Glutamatergic neuron (in vitro differentiated cells): ENCODE data around the gene TRPM5. TPM values are rescaled to one million over a fixed set of nuclear protein-coding genes. Genes with fewer than 3 reads are reported as not detected.

Source experiments
- DNase-seq: peaks from one replicate; pipeline ENCODE4 v3.0.0; 2022
- H3K27ac Mint-ChIP-seq: one replicate; pipeline ENCODE4 v1.8.0; 2020; ENCODE audit warnings: mild to moderate bottlenecking, mixed read lengths, inconsistent platforms; ENCODE audit not compliant: unreplicated experiment
- H3K27me3 Mint-ChIP-seq: one replicate; pipeline ENCODE4 v1.8.0; 2020; ENCODE audit warnings: mild to moderate bottlenecking, moderate library complexity, mixed read lengths, inconsistent platforms; ENCODE audit not compliant: unreplicated experiment
- H3K36me3 Mint-ChIP-seq: one replicate; pipeline ENCODE4 v1.8.0; 2020; ENCODE audit warnings: mild to moderate bottlenecking, mixed read lengths, inconsistent platforms; ENCODE audit not compliant: unreplicated experiment
- H3K4me1 Mint-ChIP-seq: one replicate; pipeline ENCODE4 v1.8.0; 2020; ENCODE audit warnings: mild to moderate bottlenecking, low read depth, mixed read lengths, inconsistent platforms; ENCODE audit not compliant: unreplicated experiment
- H3K4me3 Mint-ChIP-seq: one replicate; pipeline ENCODE4 v1.8.0; 2020; ENCODE audit warnings: mild to moderate bottlenecking, mixed read lengths, inconsistent platforms; ENCODE audit not compliant: unreplicated experiment
- H3K9me3 Mint-ChIP-seq: one replicate; pipeline ENCODE4 v1.8.0; 2020; ENCODE audit warnings: mild to moderate bottlenecking, moderate library complexity, mixed read lengths, inconsistent platforms; ENCODE audit not compliant: unreplicated experiment
- total RNA-seq: library from RNA; stranded (reverse); fragmentation: NEBNext Ultra II Directional; extraction: Animal tissue kit (Norgen Biotek cat#: 25700); gene quantifications from one replicate; pipeline ENCODE4 v1.2.1, GENCODE V29; 2021; ENCODE audit not compliant: unreplicated experiment
- TF ChIP-seq, protein P1 (sequence below): fragments of 200-600 bp; sonication (generic); IDR thresholded peaks from one replicate; pipeline ENCODE4 v1.5.0; 2021; ENCODE audit not compliant: partially characterized antibody, unreplicated experiment

TRPM5 gene
- total RNA-seq, 1 donor from 2014 or later = not detected

DNA sequence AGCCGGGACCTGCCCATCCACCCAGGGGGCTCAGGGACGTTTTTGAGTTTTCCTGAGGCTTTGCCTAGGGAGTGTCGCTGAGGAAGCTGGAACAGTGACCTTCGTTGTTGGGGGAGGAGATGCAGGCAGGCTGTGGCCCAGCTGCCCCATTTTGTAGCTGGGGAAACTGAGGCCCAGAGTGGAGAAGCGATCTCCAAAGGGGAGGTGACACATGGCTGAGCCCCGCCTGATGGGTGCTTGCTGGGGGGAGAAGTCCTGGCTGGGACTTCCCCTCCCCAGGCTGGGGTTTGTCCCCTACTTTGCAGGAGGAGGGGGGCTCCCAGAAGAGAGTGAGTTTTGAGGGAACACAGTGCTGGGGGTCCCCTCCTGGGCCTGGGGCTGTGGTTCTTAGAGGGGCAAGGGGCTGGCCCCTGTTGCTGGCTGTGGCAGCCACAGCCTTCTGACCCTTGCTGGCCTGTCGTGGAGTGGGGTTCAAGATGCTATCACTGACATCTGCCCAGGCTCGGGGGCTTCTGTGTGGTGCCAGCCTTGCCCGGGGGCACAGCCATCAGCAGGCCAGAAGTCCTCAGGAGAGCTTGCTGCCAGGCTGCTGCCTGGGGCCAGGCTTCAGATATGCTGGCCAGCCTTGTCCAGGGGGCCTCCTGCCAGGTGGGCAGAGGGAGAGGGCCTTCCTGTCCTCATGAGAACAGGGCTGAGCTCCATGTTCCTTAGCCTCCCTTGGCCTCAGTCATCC, 21.9 kb upstream of the TRPM5 start:
- no peak overlapping the region for H3K27ac Mint-ChIP-seq
- no peak for DNase-seq
- H3K4me3 Mint-ChIP-seq = no peak overlapping the region
- H3K36me3 Mint-ChIP-seq = peaks cover 4% of the 10 kb centered on the region
- H3K9me3 Mint-ChIP-seq = peaks cover 2% of the 10 kb centered on the region
- no peaks in the 10 kb centered on the region for H3K4me1 Mint-ChIP-seq
- TF ChIP-seq, protein P1, sequence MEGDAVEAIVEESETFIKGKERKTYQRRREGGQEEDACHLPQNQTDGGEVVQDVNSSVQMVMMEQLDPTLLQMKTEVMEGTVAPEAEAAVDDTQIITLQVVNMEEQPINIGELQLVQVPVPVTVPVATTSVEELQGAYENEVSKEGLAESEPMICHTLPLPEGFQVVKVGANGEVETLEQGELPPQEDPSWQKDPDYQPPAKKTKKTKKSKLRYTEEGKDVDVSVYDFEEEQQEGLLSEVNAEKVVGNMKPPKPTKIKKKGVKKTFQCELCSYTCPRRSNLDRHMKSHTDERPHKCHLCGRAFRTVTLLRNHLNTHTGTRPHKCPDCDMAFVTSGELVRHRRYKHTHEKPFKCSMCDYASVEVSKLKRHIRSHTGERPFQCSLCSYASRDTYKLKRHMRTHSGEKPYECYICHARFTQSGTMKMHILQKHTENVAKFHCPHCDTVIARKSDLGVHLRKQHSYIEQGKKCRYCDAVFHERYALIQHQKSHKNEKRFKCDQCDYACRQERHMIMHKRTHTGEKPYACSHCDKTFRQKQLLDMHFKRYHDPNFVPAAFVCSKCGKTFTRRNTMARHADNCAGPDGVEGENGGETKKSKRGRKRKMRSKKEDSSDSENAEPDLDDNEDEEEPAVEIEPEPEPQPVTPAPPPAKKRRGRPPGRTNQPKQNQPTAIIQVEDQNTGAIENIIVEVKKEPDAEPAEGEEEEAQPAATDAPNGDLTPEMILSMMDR = no peak
- H3K27me3 Mint-ChIP-seq = peaks cover 9% of the 10 kb centered on the region

DNA sequence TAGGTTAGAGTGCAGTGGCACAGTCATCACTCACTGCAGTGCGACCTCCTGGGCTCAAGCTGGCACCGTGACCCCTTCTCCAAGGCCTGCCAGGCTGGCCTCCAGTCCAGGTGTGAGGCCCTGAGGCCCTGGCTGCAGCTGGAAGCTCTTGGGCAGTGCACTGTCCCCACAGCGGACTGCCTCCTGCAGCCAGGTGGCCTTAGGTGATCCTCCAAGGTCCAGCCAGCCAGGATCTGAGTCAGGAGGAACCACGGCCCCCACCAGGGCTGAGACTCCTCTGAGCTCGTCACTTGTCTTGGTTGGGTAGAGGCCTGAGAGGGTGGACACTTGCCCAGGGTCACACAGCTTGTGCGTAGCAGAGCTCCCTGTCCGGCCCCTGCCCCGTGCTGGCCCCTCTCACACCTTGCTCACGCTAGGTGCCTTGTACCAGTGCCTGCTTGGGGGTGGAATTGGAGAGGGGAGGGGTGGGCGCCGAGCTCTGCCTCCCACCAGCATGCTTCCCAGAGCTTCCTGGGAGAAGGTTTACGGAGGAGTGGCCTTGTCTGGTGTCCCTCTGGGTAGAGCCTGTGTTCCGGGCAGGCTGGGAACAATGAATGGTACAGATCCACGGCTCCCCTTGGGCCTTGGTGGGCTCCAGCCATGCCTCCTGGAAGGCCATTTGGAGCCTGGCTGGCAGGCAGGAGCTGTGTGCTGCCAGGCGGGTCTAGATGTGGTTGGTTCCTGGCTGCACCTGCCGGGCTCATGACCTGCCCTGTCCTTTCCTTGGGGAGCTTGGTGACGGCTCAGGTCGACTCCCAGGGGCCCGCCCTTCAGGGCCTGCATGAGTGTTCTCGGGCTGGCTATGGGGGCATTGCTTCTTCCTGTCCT, 21.1 kb upstream of the TRPM5 start:
- DNase-seq = no peak
- Mint-ChIP-seq H3K27me3 (peaks cover 12% of the 10 kb centered on the region), H3K4me1 (no peaks in the 10 kb centered on the region), H3K4me3 (no peak overlapping the region), H3K9me3 (peaks cover 2% of the 10 kb centered on the region), H3K36me3 (peaks cover 4% of the 10 kb centered on the region), H3K27ac (no peak overlapping the region)
- TF ChIP-seq, protein P1 = no peak

DNA sequence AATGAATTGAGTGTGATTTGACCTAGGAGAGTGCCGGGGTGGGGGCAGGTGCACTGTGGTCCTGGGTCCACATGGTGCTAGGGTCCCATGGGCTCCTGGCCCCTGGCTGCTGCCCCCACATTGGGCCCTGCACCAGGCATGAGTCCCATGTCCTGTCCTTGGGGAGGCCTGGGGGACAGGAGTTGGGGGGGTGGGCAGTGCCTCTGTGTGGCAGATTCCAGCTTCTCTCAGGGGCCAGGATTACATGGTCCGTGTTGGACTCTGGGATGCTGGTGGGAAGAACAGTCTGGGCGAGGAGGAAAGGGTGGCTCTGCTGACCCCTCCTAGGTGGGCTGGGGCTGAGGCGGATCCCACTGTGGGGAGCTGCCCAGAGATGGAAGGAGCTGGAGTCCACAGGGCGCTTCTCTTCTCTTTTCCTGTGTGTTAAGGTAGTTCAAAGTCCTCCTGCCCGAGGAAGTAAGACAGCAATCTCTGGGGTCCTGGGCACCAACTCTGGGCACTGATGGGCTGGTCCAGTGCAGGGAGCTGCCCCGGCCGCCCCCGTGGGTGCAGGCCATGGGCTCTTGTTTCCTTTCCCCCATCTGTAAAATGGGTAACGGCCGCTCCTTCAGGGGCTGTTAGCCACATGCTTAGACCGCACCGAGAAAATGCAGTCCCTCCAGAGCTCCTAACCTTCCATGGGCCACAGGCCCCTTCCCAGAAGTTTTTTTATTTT, 20.3 kb upstream of the TRPM5 start:
- Mint-ChIP-seq H3K9me3 (peaks cover 2% of the 10 kb centered on the region), H3K4me3 (no peak overlapping the region), H3K4me1 (no peaks in the 10 kb centered on the region), H3K27me3 (peaks cover 8% of the 10 kb centered on the region), H3K27ac (no peak overlapping the region), H3K36me3 (peaks cover 4% of the 10 kb centered on the region)
- TF ChIP-seq, protein P1 = no peak
- no peak for DNase-seq

DNA sequence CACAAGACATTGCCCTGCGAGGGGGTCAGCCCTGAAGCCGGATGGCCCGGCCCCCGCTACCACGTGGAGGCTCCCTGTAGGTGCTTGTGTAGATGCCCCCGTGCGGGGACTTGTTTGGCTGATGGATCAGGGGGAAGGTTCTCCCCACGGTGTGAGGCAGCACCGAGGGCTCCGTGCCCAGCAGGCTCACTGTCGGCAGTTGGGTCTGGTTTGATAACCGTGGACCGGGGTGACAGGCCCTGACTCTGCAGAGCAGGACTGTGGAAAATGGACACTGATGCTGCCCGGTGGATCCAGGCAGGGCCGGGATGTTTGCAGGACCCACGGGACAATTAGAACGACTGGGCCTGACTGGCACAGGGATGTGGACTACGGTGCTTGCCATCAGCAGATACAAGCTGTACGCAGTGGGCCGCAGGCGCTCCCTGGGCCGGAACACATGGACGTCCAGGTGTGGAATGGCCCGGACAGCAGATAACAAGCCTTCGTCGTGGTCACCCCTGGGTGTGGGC, 19.5 kb upstream of the TRPM5 start:
- TF ChIP-seq, protein P1 = no peak
- H3K4me3 Mint-ChIP-seq = no peak overlapping the region
- no peaks in the 10 kb centered on the region for H3K9me3 Mint-ChIP-seq
- peaks cover under 1% of the 10 kb centered on the region for H3K36me3 Mint-ChIP-seq
- peaks cover 6% of the 10 kb centered on the region for H3K27me3 Mint-ChIP-seq
- no peak overlapping the region for H3K27ac Mint-ChIP-seq
- H3K4me1 Mint-ChIP-seq = no peaks in the 10 kb centered on the region
- no peak for DNase-seq
